H1 (cell line): ENCODE measurements around the gene EME2. TPM values are rescaled to one million over a fixed set of nuclear protein-coding genes. Genes with fewer than 3 reads are reported as not detected.

ENCODE experiments used
- CHD7 ChIP-seq: fragments of 300-600 bp; sonication (generic); IDR thresholded peaks from 2 replicates; pipeline ENCODE4 v1.7.1; 2012; ENCODE audit warnings: low read length, moderate library complexity, mild to moderate bottlenecking, inconsistent platforms; ENCODE audit not compliant: insufficient replicate concordance
- HDAC6 ChIP-seq: IDR thresholded peaks from one replicate; pipeline ENCODE4 v1.7.1; 2012; ENCODE audit warnings: low read depth, mild to moderate bottlenecking, inconsistent platforms, low read length, moderate library complexity
- POLR2A ChIP-seq, 2 experiments: IDR thresholded peaks; 1 replicate in 1 of 2; 2 replicates in 1 of 2; pipeline ENCODE4 v1.6.1; 2011; ENCODE audit warnings: low read depth in 2 of 2, low read length in 2 of 2, mild to moderate bottlenecking in 2 of 2; ENCODE audit errors: control extremely low read depth in 1 of 2
- SUZ12 ChIP-seq: fragments of 200-600 bp; sonication (generic); IDR thresholded peaks from 2 replicates; pipeline ENCODE4 v1.6.1; 2012; ENCODE audit warnings: mild to moderate bottlenecking, inconsistent platforms, low read length, moderate library complexity, mixed read lengths
- polyA plus RNA-seq, 7 experiments: library from polyadenylated mRNA; depleted of rRNA in 3 of 7; stranded (reverse) in 5 of 7; unstranded in 2 of 7; fragments of >200 nt in 5 of 7; fragments of 200-250 nt in 2 of 7; gene quantifications; 1 replicate in 5 of 7; 2 replicates in 1 of 7; 4 replicates in 1 of 7; pipeline versions ENCODE4 v1.2.1 to v1.2.3, GENCODE V29; 2011 to 2013; ENCODE audit warnings: missing spikeins in 2 of 7, mixed read lengths in 2 of 7
- total RNA-seq: library from RNA; stranded (reverse); fragmentation: NEBNext Ultra II Directional; extraction: Animal tissue kit (Norgen Biotek cat#: 25700); gene quantifications from 2 replicates; pipeline ENCODE4 v1.2.1, GENCODE V29; 2021

Gene EME2
- total and polyA plus RNA-seq, 2 of the 8 experiments (the other 6 are each of a cell fraction or from before 2014, with no cell fraction given) = 13.1 to 19.7 TPM

GRCh38 chr16:1759511-1759910 lies 13.1 kb upstream of the EME2 start (continued):
- no peak for TF ChIP-seq CHD7
- TF ChIP-seq HDAC6 = no peak
- no peak for TF ChIP-seq SUZ12
- TF ChIP-seq POLR2A (IDR thresholded peaks at IDR 0.05; ENCODE audit: control extremely low read depth in 1 of 2, low read depth in 2 of 2, low read length in 2 of 2) = no peak
